Measurements from ENCODE around the gene ESD.
"Not testable (repeated sequence)": the region's sequence is repeated elsewhere in the genome, so short reads cannot be mapped to it uniquely, and the experiment has no call there.

Gene ESD

DNA sequence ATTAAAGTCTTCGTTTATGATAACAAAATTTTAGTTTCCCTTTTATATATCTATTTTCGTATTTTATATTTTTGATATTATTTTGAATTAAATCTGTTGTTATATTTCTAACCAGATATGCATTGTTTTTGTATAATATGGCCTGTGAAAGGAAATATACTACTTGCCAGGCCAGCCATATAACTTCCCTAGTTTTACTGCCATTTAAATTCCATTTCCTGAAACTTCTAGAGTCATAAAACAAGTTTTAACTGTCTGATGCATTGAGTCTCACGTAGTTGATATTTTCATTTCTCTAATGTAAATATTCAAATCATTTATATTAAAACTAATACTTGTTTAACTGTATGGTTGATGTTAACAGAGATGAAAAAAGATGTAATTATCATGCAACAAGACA is 13.5 kb downstream of the ESD start:
- DNase-seq, result no peak

DNA sequence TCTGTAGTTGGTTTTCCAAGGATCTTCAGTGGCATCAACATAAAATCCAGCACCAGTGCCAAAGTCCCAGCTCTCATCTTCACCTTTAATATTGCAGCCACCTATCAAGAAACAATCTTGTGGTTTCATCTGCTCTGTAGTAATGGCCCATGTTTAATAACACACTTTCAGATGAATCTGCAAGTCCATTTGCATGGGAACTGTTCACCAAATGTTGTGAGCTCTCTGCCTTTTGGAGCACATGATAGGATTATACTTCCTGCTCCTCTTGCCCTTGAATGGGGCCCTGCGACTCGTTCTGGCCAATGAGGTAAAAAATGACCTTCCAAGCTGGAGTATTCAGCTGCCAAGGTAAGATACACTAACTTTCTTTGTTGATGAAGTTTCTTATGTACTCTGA is 14.3 kb downstream of the ESD start:
- no peak for DNase-seq

DNA sequence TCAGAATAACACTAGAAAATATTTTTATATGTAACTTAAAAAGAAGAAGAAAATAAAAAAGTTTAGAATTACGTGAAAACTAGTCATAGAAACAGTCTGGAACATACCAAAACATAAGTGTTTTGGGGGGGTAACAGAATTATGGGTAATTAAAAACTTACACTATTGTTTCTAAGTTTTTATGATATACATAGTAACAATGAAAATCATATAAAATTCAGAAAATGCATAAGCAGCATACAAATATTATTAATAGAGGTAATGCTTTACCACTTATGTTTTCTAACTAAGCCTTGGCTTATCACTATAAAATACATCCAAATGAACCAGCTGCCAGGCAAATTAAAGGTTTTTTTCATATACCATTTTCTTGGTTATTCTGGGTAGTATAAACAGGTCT is 14.9 kb downstream of the ESD start:
- DNase-seq, result no peak

DNA sequence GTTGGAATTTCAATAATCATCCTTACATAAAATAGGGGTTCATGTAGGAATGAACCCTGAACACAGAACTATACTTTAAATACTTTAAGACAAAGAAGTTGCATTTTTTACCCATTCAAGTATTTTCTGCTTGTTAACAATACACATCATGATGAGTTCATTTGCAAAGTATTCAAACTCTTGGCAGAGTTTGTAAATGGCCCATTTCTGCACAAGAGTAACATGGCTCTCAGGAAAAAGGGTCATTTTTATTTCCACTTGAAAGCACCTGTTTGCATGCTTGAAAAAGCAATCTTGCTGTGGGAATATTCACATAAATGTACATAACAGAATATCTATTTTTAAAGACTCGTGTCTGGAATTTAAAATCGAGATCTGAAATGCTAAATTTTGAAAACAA is 18.1 kb downstream of the ESD start:
- no peak for DNase-seq

DNA sequence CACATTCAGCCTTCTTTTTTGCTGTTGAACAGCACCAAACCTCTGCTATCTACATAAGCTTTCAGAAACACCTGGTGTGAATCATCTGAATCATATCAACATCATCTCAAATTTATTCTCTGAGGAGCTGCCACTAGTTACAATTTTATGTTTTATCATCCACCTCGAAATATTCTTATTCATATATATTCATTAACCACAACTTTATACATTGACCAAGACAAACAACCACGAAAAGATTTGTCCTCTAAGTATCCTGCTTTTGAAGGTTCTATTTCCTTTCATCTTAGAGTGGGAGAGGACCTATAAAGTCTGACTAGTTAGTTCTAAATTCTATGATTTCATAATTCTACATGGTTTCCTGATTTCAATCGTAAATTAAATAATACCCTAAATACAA is 18.9 kb downstream of the ESD start:
- no peak for DNase-seq

DNA sequence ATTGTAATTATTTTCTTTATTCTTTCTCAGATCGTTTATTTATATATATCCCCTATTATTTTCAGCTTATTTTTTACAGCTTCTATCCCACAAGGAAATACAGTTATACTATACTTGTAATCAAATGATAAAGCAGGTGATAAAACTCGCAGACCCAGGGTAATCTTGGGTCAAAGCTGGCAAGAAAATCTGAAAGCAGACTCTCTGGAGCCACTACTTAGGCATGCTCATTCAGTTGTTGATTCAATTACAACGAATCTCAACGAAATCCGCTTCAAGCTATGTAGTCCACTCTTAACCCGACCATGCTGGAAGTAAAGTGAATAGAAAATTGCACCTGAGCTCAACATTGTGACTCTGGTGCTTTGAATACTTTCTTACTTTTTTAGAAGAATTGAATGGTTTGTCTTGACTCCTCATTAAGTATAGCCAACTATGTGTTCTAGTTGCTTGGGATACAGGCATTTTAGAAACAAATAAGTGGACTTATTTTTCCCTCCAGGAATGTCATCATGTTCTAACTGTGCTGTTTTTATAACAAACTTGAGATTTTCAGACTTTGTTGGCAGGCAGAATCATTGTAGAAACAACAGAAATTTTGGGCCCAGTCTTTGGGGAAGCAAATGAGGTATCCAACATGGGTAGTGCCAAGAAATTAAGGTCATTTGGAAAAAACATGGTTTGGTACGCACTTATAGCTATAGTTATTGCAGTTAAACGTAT is 21.4 kb downstream of the ESD start:
- DNase-seq, result no peak

DNA sequence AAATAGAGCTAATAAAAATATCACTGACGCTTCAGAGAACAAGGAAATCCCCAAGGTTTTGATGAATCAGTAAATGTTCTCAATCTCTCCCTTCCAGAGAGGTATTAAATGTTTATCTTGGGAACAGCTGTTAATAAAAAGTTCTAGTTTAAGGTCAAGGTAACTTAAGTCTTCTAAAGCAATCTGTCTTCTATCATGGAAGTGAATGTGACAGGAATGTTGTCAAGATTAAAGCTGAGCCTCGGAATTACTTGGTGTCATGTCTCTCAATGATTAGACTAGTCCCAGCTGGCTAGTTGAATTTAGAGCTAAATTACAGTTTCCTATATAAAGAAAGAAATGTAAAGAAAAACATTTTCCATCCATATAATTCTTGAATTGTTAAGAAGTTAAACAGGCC is 23.4 kb downstream of the ESD start:
- DNase-seq, result no peak

DNA sequence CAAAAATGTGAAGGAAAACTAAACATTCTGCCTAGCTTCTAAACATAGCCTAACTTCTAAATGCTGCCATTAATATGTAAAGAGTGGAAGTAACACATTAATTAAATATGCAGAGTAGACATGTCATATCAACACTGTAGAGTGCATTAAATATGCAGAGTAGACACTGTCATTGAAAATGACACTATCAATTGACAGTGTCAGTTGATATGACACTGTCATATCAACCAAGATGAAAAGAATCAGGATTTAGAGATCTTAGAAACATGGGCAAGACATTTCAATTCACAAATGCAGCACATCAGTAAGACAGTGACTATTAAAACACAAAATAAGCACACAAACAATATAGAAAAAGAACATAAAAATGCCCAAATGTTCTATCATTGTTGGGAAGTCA is 25.3 kb downstream of the ESD start:
- DNase-seq, result no peak

DNA sequence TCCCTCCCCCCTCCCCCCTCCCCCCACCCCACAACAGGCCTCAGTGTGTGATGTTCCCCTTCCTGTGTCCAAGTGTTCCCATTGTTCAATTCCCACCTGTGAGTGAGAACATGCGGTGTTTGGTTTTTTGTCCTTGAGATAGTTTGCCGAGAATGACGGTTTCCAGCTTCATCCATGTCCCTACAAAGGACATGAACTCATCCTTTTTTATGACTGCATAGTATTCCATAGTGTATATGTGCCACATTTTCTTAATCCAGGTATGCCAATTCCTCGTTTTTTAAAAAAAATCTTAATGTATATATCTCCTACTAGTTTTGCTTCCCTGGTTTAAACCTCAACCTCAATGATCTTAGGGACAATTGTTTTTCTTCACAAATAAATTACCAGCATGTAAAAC is 27.0 kb downstream of the ESD start:
- not testable (repeated sequence) for DNase-seq

DNA sequence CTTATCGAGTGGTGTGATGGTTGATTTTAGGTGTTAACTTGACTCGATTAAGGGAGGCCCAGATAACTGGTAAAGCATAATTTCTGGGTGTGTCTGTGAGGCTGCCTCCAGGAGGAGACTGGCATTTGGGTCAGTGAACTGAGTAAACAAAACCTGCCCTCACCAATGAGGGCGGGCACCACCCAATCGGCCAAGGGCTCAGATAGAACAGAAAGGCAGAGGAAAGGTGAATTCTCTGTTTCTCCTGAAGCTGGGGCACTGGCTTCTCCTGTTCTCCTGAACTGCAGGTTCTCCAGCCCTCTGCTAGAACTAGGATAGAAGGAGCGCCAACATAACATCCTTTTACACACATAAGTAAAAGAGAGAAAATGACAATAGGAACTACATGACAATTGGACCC is 35.1 kb downstream of the ESD start:
- DNase-seq, result no peak

DNA sequence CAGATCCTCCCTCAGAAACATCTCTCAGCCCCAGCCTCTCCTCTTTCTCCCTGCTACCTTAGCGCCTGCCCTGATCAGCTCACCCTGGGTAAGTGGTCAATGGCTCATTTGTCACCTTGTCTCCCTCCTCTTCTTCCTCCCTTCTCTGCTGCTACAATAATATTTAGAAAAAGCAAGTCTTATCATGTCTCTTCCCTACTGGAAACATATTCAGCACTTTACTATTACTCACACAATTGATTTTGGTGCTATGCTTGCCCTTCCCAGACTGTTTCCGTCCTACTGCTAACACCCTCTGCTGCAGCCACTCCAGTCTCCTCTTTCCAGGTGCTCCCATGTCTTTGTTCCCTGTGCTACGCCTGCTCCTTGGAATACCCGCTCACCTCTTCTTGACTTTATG is 35.8 kb downstream of the ESD start:
- DNase-seq, result no peak

DNA sequence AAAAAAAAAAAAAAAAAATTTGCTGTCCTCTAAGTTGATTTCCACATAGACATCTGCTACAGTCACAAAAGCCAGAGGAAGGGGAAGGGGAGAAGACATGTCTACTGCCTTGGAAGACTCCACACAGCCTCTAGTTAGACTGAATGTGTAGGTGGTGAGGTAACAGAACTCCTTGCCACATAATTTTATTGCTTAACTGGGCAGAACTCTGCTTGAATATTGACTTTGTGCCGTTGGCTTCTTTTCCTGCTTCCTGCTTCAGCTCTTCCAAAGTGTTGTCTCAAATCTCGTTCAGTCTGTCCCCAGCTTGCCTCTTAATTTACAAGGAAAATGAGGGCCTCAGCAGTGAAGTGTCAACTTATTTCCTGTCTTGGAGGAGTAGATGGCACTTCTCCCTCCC is 37.1 kb downstream of the ESD start:
- DNase-seq, result no peak

DNA sequence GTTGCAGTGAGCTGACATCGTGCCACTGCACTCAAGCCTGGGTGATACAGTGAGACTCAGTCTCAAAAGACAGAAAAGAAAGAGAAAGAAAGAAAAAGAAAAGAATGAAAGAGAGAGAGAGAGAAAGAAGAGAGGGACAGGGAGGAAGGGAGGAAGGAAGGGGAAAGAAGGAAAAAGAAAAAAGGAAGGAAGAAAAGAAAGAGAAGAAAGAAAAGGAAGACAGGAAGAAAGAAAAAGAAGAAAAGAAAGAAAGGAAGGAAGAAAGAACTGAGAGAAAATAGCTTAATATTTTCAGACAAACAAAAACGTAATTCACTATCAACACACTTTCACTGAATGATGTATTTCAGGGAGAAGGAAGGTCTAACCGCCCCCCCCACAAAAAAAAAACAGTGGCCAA is 39.3 kb downstream of the ESD start:
- no peak for DNase-seq

DNA sequence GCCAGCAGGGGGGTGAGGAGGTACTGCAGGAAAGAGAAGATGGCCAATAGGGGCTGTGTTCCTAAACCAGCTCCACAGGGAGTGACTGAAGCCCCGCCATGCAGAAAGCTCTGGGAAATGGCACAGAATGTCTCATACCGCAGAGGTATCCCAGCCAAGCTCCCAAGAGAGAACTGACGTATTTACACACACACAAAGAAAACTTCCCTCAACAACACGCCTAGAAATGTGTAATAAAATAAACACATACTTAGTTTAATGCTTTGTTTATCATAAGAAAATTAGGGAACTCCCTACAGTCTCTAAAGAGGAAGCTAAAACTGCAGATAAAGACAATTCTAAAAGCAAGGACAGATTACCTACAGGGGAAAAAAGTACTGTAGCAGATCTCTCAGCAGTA is 40.0 kb downstream of the ESD start:
- no peak for DNase-seq

DNA sequence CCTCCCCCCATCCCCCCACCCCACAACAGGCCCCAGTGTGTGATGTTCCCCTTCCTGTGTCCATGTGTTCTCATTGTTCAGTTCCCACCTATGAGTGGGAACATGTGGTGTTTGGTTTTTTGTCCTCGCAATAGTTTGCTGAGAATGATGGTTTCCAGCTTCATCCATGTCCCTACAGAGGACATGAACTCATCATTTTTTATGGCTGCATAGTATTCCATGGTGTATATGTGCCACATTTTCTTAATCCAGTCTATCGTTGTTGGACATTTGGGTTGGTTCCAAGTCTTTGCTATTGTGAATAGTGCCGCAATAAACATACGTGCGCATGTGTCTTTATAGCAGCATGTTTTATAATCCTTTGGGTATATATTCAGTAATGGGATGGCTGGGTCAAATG is 41.5 kb downstream of the ESD start:
- not testable (repeated sequence) for DNase-seq

DNA sequence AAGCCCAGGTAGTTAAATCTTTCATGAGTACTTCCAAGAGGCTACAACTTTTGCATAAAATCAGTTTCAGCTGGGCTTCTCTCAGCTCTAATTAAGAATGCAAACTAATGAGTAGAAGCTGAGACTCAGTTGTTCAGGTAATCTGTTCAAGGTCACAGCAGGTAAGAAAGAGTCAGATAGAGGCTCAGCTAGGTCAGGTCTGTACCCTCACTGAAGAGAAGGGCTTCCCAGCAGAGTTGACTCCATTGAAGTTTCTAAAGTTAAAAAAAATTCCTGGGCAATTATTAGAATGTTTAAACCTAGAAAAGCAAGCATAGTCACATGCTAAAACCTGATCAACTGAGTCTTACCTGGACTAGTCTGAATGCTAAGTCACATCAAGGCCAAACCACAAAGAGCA is 42.1 kb downstream of the ESD start:
- DNase-seq, result no peak

DNA sequence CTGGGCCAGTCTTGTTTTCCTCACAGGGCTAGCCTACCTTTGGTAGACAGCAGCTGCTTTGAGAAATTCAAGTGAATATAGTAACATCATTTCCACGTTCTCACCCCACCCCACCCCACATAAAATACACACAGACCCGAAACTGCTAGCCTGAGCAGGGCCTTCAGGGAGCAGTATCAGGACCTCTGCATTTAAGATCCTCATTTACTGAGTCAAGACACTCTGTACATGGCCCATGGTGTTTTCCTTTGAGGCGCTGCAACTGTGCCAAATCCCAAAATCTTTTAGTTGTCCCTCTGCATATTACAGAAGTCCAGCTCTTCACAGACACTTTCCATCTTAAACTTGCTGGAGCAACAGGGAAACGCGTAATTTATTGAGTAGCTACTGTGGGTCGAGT is 43.0 kb downstream of the ESD start:
- DNase-seq, result no peak

DNA sequence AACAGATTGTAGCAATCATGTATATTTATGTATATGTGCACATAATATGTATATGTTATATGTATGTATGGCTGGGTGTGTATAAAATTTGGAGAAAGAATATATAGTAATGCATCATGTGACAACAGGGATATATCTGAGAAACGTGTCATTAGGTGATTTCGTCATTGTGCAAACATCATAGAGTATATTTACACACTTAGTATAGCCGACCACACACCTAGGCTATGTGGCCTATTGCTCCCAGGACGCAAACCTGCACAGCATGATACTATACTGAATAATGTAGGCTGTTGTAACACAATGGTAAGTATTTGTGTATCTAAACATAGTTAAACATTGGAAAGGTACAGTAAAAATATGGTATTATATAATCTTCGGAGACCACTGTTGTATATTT is 43.8 kb downstream of the ESD start:
- DNase-seq, result no peak

DNA sequence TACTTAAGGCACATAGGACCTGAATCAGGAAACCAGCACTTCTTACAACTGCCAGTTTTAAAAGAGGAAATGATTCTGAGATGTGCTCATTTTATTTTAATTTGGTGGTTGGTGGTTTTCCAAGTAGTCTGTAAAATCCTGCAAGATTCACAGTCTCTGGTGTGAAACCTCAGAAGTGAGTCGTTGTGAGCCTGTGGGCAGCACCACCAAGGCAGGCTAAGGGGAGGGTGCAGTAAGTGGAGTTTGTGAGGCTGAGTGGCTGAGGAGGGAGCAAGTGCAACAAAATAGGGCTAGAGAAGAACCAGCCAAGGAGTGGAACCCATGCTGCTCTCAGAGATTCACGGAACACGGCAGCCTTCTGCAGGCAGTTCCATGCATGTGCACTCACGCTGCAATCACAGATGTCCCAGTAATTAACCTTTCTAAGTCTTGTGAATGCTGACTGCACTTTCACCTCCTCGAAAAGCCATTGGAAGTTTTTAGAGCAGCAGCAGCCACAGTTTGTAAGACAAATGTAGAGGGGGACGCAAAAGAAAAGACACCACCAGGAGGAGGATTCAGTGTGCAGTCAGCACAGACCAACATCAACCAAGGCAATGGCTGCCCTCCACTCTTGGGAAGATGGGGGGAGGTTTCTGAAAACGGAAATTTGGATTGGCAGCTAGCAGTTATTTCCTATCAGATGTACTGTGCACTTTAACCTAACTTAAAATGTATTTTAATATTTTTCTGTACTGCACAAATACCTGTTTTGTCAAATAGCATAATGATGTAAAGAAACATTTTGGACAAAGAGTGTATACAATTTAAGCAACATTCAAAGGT is 44.9 kb downstream of the ESD start:
- DNase-seq, result no peak

DNA sequence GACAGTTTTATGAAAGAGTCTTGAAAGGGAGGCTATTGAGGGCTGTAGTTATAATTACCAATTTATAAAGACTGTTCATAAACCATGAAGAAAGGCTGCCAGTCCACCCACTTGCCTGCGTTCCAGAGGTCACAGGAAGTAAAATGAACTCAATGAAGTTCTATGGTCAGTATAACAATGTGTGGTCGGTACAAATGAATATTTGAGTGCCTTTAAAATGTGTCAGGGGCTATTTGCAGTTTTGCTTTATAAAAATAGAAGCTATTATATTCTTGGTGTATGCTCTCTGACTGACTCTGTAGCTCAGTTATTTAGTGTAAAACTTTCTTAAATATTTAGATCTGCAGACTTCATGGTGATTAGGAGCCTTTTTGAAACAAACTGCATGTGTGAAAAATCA is 47.0 kb downstream of the ESD start:
- DNase-seq, result no peak

DNA sequence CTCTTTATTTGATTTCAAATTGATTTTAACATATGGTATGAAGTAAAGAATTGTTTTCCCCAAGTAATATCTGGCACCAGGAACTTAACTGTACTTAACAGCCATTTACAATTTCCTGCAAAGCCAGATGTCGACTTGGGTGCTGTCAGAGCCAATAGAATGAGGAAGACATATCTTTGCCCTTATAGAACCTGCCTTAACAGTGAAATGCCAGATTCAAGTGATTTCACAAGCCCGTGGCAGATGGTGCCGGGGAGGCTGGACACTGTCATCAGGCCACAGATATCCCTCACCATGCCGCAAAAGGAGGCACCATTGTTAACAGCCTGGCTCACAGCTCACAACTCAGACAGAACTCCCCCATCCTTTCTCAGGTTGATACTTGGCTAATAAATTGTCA is 48.7 kb downstream of the ESD start:
- DNase-seq, result no peak

DNA sequence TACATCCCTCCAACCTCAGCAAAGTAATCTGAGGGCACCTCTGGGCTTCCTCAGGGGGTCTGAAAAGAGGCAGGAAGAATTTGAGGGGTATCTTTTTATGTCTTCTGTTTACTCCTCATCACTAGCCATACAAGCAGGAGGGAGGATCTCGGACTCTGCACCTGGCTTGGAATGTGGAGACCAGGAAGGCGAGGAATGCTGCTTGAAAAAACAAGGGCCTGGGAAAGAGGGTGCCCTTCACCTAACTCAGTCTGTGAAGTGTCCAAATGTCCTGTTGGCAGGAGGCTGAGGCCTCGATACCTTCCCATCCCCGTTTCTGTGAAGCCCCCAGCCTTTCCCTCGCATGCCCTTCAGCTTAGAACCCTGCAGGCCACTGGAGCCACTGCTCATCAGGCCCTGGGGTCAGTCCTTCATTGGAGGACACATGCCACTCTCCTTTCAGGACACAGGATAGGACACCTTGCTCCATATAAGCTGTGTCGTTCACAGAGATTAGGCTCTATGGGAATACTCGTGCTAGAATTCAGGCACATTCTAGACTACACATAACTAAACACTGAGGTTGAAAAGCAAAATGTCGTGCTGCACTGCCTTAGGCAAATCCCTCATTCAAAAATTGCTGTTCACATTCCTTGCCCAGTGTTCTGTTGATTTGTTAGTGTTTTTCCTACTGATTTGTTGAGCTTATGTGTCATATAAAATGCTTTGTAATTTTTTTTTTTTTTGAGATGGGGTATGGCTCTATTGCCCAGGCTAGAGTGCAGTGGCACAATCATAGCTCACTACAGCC is 49.7 kb downstream of the ESD start:
- DNase-seq, result no peak

DNA sequence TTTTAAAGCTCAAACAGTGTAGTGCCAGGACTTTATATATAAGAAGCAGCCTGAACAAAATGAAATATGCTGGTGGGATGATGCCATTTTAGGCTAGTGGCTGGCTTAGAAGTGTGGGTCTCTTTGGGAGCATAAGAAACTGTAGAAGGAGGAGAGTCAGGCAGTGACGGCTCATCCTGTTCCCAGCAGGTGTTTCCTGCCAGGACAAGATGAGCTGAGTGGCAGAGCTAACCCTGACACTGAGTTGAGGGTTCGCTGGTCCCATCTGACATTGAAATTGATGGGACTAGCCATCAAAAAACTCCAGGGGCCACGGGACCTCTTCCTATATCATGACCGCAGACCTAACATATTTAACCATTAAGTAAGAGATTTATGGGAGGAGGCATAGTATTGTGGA is 51.3 kb downstream of the ESD start:
- no peak for DNase-seq

DNA sequence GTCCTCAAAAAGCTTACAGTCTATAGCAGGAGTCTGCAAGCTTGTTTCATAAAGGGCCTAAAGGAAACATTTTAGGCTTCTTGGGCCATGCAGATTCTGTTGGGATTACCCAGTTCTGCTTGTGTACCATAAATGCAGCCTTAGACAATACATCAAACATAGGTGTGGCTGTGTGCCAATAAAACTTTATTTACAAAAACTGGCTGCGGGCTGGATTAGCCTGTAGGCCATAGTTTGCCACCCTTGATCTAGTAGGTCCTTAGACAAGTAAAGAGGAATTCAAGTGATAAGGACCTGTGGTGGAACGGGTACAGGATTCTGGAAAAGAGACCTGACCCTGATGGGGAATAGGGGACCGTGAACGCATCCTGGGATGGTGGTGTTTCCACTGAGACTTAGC is 51.9 kb downstream of the ESD start:
- DNase-seq, result no peak
